ENCODE data around the gene MXRA8.
"Not testable (repeated sequence)": the region's sequence is repeated elsewhere in the genome, so short reads cannot be mapped to it uniquely, and the experiment has no call there.

Gene MXRA8

DNA sequence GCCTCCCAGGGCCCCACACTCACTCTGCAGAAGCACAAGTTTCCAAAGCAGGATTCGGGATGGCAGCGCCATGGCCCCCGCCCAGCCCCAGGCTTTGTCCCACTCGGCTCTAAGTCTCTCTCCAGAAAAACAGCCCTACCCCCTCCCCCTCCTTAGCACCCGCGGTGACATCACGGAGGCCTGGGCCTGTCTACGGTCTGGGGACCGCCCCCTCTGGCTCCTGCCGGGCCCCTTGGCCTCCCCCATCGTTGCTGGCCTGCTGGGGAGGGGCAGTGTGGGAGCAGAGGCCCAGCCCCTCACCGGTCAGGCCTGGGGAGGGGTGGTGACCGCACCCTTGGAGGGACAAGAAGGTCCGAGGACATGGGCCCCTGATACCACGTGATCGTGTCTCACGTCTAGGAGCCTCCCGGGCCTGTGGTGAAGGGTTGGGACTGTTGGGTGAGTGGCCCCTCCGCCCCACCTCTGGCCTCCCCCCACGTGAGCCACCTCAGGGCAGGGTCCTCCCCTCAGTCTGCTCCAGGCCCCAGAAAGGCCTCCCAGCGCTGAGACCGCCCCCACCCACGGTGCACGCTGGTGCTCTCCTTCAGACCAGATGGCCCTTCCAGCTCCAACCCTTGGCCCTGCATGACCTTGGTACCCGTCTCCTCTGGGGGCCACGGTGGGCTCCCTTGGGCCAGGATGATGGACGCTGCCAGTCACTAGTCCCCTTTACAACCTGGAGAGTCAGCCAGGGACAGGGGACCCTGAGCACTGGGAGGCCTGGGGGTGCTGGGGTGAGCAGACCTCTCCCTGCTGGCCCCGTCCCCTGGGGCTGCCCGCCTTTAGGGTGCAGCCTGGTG lies at the start of gene MXRA8:
Gene MXRA8 (minus strand): TSS at position 123 of the 839 bp plus-strand sequence. CDS start 51 bp downstream, at position 72.
- DNase-seq = no peak

DNA sequence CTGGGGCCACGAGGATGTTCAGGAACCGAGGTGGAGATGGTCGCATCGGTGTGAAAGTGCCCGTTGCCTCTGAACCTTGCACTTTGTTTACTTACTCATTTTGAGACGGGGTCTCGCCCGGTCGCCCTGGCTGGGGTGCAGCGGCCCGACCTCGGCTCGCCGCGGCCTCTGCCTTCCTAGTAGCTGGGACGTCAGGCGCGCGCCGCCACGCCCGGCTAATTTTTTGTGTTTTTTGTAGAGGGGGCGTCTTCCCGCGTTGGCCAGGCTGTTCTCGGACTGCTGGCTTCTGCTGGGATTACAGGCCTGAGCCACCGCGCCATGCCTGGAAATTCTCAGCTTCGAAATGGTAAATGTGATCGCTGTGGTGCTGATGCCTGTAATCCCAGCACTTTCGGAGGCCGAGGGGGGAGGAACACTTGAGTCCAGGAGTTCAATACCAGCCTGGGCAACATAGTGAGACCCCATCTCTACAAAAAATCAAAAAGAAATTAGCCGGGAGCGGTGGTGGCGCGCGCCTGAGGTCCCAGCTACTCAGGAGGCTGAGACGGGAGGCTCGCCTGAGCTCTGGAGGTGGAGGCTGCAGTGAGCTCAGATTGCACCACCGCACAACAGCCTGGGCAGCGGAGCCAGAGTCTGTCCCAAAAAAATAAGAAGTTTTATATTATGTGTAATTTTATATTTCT lies 49.4 kb upstream of the MXRA8 start:
- peak; percentile 26 for DNase-seq

GRCh38 chr1:1406821-1407635 lies 48.7 kb upstream of the MXRA8 start, which contains the start of gene MRPL20:
MRPL20 (minus strand) TSS chr1:1407293; CDS start chr1:1407217, 76 bp downstream.
- DNase-seq = peak; percentile 95

- no peak for DNase-seq
Measured at GRCh38 chr1:1406101-1406820, 47.9 kb upstream of the MXRA8 start.

- DNase-seq = no peak
Measured at GRCh38 chr1:1403653-1404052, 45.3 kb upstream of the MXRA8 start.

GRCh38 chr1:1402901-1403392 lies 44.6 kb upstream of the MXRA8 start:
- not testable (repeated sequence) for DNase-seq

GRCh38 chr1:1402072-1402900 lies 43.9 kb upstream of the MXRA8 start:
- DNase-seq = peak; percentile 6

DNA sequence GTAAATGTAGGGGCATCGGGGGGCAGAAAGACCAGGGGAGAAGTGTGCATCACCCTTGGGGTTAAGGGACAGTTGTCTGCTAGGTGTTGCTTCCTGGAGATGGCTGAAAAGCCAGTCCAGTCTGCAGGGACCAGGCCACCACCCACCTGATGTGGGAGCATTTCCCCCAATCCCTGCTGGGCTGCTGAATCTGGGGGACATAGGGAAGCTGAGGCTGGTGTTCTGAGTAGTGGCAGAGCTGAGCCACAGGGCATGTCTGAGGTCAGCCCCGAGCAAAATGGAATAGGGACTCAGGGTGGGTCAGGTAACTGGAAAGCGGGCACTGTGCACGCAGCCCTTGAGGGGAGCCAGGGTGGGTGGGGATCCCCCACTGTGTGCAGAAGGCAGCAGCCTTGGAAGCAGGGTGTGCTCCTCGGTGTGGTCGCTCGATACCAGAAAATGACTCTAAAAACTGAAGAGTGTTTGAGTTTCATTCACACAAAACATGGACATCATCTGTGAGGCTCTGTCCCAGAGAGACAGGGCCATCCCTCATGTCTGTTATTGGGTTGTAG lies 43.2 kb upstream of the MXRA8 start:
- no peak for DNase-seq

DNA sequence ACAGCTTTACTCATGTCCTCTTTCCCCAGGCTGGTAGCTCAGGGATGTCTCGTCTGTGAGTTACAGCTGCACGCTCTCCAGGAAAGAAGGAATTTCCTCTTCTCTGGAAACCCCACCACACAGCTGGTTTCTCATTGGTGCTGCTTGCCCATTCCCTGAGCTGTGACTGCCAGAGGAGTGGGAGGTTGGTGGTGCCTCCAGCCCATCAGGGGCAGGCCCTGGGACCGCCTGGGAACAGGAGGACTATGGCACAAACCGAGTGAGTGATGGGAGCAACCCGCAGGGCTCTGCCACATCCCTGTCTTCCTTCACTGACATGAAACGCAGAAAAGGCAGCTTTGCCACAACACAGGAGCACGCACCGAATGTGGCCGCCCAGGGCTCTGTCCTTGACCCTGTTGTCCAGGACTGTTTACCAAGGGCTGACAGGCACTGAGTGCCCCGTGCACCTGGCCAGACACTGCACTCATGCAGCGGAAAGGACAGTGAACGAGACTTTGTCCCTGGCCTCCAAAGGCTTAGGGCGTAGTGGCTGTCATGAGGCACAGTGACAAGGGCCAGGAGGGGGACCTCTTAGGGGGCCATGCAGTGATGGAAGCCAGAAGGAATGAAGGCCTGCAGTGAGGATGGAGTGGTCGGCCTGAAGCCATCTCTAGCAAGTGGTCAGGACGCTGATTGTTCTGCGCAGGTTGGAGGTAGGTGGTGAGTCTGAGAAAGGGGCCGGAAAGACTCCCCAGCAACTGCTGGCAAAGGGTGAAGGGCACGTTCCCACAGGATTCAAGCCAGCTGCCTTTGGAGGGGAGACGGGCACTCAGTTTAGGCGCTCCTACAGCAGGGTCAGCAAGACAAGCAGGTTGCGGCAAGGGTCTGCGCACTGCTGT lies 42.5 kb upstream of the MXRA8 start:
- DNase-seq = no peak

GRCh38 chr1:1399872-1400575 lies 41.7 kb upstream of the MXRA8 start:
- DNase-seq = no peak

DNA sequence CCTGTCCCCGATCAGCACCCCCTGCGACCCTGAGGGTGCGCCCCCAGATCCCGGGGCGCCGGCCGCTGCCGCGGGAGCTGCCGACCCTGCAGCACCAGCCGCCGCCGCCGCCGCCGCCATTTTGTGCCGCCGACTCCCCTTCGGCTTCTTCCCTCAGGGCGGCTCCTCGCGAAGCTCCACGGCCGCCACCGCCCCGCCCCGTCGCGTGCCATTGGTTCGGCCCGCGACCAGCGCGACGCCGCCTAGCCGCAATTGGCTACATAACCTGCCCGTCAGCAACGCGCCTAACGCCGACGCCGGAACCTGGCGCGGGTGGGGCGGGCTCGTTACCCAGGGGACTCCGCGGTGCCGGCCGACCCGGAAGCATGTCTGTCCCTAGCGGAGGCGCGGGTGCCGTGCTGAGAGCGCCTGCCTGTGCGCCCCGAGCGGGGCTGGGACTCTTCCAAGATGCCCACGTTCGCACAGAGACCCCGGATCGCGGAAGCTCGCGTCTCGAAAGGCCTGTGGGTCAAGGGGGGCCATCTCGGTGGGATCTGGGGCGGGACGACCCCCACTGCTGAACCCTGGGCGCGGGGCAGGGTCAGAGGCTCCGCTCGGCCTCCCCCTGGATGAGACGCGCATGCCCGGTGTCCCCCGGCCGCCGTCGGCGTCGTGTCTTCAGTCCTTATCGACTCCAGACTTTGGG lies 41.0 kb upstream of the MXRA8 start, which contains the start of gene CCNL2:
Gene CCNL2 (minus strand): TSS at position 149 of the 685 bp plus-strand sequence. CDS start 29 bp downstream, at position 120.
- DNase-seq = peak; percentile 100

DNA sequence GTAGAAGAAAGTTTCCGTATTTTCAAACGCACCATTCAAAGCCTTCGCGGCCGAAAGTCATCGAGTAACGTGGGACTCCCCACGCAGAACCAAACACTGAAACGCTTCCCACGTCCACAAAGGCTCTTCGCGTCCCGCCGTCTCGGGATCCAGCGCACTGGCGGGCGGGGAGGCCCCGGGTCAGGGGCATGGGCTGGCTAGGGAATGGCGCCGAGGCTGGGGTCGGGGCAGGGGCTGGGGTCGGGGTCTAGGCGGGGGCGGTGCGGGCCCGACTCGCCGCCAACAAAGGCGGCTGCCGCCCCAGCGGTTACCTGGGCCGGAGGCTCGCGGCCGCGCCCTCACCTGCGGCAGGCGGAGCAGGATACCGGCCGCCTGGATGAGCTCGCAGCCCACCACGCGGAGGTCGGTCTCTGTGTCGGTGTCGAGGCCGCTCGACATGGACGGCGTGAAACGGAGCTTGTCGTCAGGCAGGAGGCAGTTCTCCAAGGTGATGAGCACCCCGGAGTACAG lies 40.4 kb upstream of the MXRA8 start:
- peak; percentile 26 for DNase-seq

DNA sequence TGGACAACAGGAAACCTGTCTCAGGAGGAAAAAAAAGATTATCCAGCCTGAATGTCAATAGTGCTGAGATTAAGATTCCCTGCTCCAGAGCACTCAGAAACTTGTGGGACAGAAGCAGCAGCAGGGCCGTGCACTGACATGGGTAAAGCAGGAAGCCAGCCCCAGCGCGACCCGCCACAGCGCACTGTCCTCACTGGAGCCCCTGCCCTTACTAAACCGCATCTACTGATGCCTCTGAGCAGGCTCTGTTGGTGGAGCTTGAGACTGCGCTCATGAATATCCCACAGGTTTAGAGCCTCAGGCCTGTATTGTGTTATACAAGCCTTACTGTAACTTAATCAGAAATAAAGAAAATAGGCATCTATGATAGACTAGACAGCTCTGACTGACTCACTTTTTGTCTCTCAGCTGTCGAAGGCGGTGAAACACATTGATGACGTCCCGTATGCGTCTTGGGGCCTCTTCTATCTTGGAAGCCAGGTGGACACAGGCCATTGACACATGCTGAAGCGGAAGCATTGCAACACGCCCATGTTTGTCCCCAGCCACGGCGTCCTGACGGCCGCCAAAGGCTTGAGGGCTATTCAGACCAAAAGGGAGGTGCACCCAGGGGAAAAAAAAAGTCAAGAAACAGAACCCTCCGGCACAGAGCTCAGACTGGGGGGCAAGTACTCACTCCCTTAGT lies 39.6 kb upstream of the MXRA8 start:
- peak; percentile 6 for DNase-seq

GRCh38 chr1:1395166-1395565 lies 36.8 kb upstream of the MXRA8 start:
- no peak for DNase-seq

DNA sequence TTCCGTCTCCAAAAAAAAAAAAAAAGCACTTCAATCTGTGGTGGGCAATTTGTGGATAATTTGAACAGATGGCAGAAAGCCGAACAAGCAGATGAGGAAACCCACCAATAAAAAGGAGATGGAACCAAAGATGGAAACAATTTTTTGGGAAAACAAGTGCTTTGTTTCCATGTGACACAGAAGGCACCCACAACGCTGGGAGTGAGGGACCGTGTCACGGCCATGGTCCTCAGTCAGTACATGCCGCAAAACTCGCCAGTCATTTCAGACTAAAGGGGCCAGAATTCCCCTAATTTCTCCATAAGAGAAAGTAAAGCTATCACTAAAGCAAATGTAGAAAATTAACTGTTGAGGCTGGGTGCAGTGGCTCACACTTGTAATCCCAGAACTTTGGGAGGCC lies 35.8 kb upstream of the MXRA8 start:
- no peak for DNase-seq

- DNase-seq = no peak
Measured at GRCh38 chr1:1393428-1393827, 35.1 kb upstream of the MXRA8 start.

- DNase-seq = no peak
Measured at GRCh38 chr1:1393014-1393413, 34.7 kb upstream of the MXRA8 start.

DNA sequence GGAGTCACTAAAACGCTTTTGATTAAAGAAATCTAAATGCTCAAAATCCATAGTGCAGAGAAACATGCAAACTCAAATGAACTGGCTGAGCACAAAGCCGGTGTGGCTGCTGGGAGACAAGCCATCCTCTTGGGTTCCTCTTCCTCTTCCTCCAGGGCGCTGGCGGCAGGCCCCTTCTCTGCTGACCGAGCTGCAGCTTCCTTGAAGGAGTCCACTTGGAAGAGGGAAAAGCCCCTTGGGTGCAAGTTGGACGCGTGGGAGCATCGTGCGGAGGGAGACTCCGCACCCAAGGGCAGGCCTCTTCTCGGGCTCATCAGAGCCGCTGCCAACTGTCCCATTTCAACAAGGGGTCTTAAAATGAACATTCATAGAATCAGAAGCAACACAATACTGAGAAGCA lies 32.9 kb upstream of the MXRA8 start:
- no peak for DNase-seq

All from stimulated activated naive CD4-positive, alpha-beta T cell treated with Interleukin-2 at 50 U/mL for 16 hours (primary cell).